Right atrium auricular region (tissue), 2 donors: ENCODE measurements around the gene PLEKHM1. TPM values are rescaled to one million over a fixed set of nuclear protein-coding genes. Genes with fewer than 3 reads are reported as not detected.

Experiments
- DNase-seq: peaks from one replicate; pipeline ENCODE4 v3.0.0-alpha.2; 2019; ENCODE audit warnings: low spot score
- H3K27ac ChIP-seq, 2 donors: fragments of 200-600 bp; sonication (generic); 1 replicate in 1 of 2; 2 replicates in 1 of 2; pipeline ENCODE4 v1.5.1; 2016 to 2019
- H3K27me3 ChIP-seq, 2 donors: fragments of 200-600 bp; sonication (generic); one replicate each; pipeline versions ENCODE4 v1.5.1 to v1.6.0; 2017 to 2019
- H3K36me3 ChIP-seq: fragments of 200-600 bp; sonication (generic); one replicate; pipeline ENCODE4 v1.5.1; 2016
- H3K4me1 ChIP-seq, 2 donors: fragments of 200-600 bp; sonication (generic); one replicate each; pipeline versions ENCODE4 v1.5.1 to v1.6.0; 2017 to 2019
- H3K4me3 ChIP-seq, 2 donors: fragments of 200-600 bp; sonication (generic); 1 replicate in 1 of 2; 2 replicates in 1 of 2; pipeline ENCODE4 v1.5.1; 2017 to 2019; ENCODE audit warnings: mild to moderate bottlenecking in 1 of 2, moderate library complexity in 1 of 2
- H3K9me3 ChIP-seq, 2 donors: fragments of 200-600 bp; sonication (generic); one replicate each; pipeline ENCODE4 v1.5.1; 2019
- CTCF ChIP-seq, 2 donors: fragments of 200-600 bp; sonication (generic); IDR thresholded peaks; one replicate each; pipeline ENCODE4 v1.5.1; 2019; ENCODE audit warnings: antibody characterized with exemption in 2 of 2
- total RNA-seq, 2 donors: library from RNA; depleted of rRNA; stranded (reverse); fragments of >200 nt; gene quantifications; one replicate each; pipeline ENCODE4 v1.1.0, GENCODE V29; 2016

PLEKHM1 gene
- total RNA-seq, 2 donors from 2014 or later = 26.9 to 46.1 TPM

- Histone ChIP-seq H3K27me3 (no peaks in the 10 kb centered on the region), H3K4me3 (peak overlapping the region in 1 of 2 donors; percentile 18), H3K27ac (no peak overlapping the region), H3K9me3 (no peaks in the 10 kb centered on the region), H3K36me3 (peaks cover 43% of the 10 kb centered on the region), H3K4me1 (peaks cover 0 to 54% of the 10 kb centered on the region in 2 donors)
- no peak for DNase-seq
- TF ChIP-seq CTCF (IDR thresholded peaks at IDR 0.05) = no peak
These were observed 85.1 kb downstream of the PLEKHM1 start for GRCh38 chr17:45405250-45406086.

GRCh38 chr17:45404870-45405249 is 85.7 kb downstream of the PLEKHM1 start:
- Histone ChIP-seq H3K27me3 (no peaks in the 10 kb centered on the region), H3K36me3 (peaks cover 49% of the 10 kb centered on the region), H3K4me3 (no peak overlapping the region), H3K4me1 (peaks cover 0 to 48% of the 10 kb centered on the region in 2 donors), H3K27ac (no peak overlapping the region), H3K9me3 (no peaks in the 10 kb centered on the region)
- no peak for TF ChIP-seq CTCF (IDR thresholded peaks at IDR 0.05)
- no peak for DNase-seq

- no peaks in the 10 kb centered on the region for H3K9me3 ChIP-seq
- DNase-seq = no peak
- no peaks in the 10 kb centered on the region for H3K27me3 ChIP-seq
- no peak for TF ChIP-seq CTCF (IDR thresholded peaks at IDR 0.05)
- H3K27ac ChIP-seq = no peak overlapping the region
- peaks cover 49% of the 10 kb centered on the region for H3K36me3 ChIP-seq
- no peak overlapping the region for H3K4me3 ChIP-seq
- peaks cover 0 to 39% of the 10 kb centered on the region in 2 donors for H3K4me1 ChIP-seq
These were observed 86.5 kb downstream of the PLEKHM1 start for GRCh38 chr17:45403906-45404490.

- Histone ChIP-seq H3K27ac (no peak overlapping the region), H3K36me3 (peaks cover 50% of the 10 kb centered on the region), H3K4me1 (peaks cover 0 to 28% of the 10 kb centered on the region in 2 donors), H3K9me3 (no peaks in the 10 kb centered on the region), H3K27me3 (no peaks in the 10 kb centered on the region), H3K4me3 (no peak overlapping the region)
- DNase-seq = no peak
- no peak for TF ChIP-seq CTCF (IDR thresholded peaks at IDR 0.05)
These were observed 87.6 kb downstream of the PLEKHM1 start for GRCh38 chr17:45402916-45403315.

- H3K4me1 ChIP-seq = peaks cover 0 to 15% of the 10 kb centered on the region in 2 donors
- TF ChIP-seq CTCF (IDR thresholded peaks at IDR 0.05) = peak in 1 of 2 donors; percentile 52
- H3K4me3 ChIP-seq = no peak overlapping the region
- H3K9me3 ChIP-seq = no peaks in the 10 kb centered on the region
- peak overlapping the region; percentile 17 to 66 for H3K27ac ChIP-seq
- peaks cover 68% of the 10 kb centered on the region for H3K36me3 ChIP-seq
- no peaks in the 10 kb centered on the region for H3K27me3 ChIP-seq
- no peak for DNase-seq
These were observed 91.7 kb downstream of the PLEKHM1 start for GRCh38 chr17:45398800-45399199.
